ENCODE results near the gene ATF2.
"Not testable (repeated sequence)": the region's sequence is repeated elsewhere in the genome, so short reads cannot be mapped to it uniquely, and the experiment has no call there.

ATF2 gene

GRCh38 chr2:175164235-175164634 is 3.8 kb downstream of the ATF2 start:
- no peak for DNase-seq

- no peak for DNase-seq
These were observed 9.1 kb downstream of the ATF2 start for GRCh38 chr2:175158894-175159293.

- DNase-seq, result no peak
These were observed 11.5 kb downstream of the ATF2 start for GRCh38 chr2:175156534-175156933.

GRCh38 chr2:175154661-175155082 is 13.3 kb downstream of the ATF2 start:
- no peak for DNase-seq

GRCh38 chr2:175152242-175152641 is 15.8 kb downstream of the ATF2 start:
- no peak for DNase-seq

DNA sequence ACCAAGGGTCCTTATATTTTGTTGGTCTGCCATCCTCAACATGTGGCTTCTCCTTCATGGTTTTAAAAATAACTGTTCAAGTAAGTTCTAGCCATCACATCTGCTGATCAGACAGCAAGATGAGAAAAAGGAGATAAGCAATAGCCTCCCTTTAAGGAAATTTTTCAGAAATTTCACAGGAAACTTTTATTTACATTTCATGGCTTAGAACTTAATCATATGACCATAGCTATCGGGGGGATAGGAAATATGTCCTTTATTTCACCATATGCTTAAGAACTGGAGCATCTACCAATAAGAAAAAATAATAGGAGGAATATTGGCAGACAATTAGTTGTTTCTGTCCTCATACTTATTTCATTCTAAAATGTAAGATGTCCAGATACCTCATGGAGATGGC is 16.2 kb downstream of the ATF2 start:
- no peak for DNase-seq

GRCh38 chr2:175147186-175147585 is 20.8 kb downstream of the ATF2 start:
- DNase-seq, result no peak

DNA sequence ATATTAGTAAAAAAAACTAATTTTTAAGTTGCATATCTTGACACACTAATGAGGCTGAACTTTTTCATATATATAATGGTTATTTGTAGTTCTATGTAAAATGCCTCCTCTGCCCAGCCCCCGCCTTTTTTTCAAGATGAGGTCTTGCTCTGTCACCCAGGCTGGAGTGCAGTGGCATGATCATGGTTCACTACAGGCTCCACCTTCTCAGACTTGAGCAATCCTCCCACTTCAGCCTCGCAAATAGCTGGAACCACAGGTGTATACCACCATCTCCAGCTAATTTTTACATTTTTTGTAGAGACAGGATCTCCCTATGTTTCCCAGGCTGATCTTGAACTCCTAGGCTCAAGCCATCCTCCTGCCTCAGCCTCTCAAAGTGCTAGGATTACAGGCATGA is 24.3 kb downstream of the ATF2 start:
- no peak for DNase-seq

DNA sequence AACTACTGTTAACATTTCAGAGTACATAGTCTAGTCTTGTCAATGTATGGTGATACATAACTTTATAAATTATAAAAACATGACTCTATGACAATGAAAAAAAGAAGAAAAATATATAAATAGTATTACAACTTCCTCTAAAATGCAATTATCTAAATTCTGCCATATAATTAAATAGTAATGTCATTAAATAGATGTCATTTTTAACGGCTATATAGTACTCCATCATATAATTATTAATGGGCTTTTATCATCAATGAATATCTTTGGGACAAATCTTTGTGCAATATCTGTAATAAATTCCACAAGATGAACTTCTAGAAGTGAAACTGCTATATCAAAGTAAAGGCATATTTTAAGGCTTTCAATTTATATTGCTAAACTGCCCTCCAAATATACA is 24.8 kb downstream of the ATF2 start:
- no peak for DNase-seq

DNA sequence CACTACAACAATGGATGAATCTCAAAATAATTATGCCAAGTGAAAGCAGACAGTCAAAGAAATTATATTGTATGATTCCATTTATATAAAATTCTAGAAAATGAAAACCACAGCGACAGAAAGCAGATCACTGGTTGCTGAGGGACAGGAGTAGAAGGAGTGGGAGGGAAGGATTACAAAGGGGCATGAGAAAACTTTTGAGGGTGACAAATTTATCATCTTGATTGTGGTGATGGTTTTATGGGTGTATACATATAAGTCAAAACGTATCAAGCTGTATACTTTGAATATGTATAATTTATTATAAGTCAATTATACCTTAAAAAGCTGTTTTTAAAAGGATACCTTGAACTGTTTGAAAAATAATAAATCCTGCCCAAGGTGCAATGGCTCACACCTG is 27.7 kb downstream of the ATF2 start:
- DNase-seq, result no peak

GRCh38 chr2:175137793-175138192 is 30.2 kb downstream of the ATF2 start:
- no peak for DNase-seq

- no peak for DNase-seq
These were observed 31.4 kb downstream of the ATF2 start for GRCh38 chr2:175136334-175137215.

- DNase-seq, result no peak
These were observed 32.1 kb downstream of the ATF2 start for GRCh38 chr2:175135862-175136261.

DNA sequence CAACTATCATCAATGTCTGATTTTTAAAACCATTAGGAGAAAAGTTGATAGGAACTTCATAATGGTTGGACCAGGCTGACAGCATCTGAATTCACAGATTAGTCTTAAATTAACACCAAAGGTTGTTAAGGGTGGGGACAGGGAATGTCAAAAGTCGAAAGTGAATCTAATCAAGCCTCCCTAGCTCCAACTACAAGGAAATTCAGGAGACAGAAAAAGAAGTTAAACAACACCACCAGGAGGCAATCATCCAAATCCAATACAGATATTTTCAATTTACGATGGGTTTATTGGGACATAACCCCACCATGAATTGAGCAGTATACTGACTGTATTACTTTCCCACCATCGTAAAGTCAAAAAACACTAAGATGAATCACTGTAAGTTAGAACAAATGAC is 32.8 kb downstream of the ATF2 start:
- no peak for DNase-seq

DNA sequence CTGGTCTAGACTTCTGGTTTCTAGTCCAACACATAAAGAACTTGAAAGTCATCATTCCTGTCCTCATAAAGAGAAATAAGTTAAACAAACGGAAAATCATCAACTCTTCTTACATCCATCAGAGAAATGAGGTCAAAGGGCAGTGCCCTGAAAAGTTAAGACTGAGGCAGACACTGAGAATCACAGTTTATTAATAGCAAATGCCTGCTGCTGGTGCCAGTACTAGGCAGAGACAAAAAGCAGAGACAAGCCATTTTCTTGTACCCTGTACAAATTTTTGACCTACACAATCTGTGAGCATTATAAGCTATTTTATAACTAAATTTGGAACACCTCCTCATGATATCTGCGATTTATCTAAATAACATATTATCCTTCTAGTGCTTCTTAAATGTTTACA is 36.8 kb downstream of the ATF2 start:
- DNase-seq, result no peak

GRCh38 chr2:175126661-175127060 is 41.3 kb downstream of the ATF2 start:
- DNase-seq, result no peak

GRCh38 chr2:175123254-175123653 is 44.7 kb downstream of the ATF2 start:
- no peak for DNase-seq

GRCh38 chr2:175111200-175111657 is 56.8 kb downstream of the ATF2 start:
- DNase-seq, result no peak

GRCh38 chr2:175108091-175108490 is 59.9 kb downstream of the ATF2 start:
- not testable (repeated sequence) for DNase-seq

DNA sequence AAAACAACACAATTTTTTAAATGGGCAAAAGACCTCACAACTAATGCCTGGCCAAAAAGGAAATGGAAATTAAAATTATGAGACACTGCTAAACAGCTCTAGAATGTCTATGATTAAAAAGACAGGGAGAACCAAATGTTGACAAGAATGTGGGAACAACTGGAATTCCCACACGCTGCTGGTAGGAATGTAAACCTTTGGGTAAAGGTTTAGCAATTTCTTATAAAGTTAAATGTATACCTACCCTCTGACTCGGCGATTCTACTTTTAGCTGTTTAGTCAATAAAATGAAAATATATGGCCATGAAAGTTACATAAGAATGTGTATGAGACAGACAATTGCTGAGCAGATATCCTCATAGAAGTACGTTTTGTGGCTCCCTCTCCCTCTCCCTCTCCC is 60.9 kb downstream of the ATF2 start:
- no peak for DNase-seq

GRCh38 chr2:175103191-175103590 is 64.8 kb downstream of the ATF2 start:
- DNase-seq, result no peak

DNA sequence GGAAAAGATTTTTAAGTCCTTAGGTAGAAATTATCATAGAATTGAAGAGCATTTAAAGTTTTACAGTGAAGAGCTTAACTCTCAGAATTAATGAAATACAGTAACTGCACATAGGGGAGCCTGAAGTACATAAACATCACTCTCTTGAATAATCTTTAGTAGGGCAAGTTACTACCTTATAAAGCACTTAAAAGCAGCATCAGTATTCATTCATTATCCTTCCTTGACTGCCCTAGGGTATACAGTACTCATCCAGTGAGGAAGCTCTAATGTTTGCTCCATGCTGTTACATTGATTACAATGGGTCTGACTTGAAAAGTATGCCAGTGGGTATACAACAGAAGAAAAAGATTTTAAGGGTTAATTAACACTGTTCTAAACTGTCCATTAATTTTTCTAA is 66.5 kb downstream of the ATF2 start:
- no peak for DNase-seq

DNA sequence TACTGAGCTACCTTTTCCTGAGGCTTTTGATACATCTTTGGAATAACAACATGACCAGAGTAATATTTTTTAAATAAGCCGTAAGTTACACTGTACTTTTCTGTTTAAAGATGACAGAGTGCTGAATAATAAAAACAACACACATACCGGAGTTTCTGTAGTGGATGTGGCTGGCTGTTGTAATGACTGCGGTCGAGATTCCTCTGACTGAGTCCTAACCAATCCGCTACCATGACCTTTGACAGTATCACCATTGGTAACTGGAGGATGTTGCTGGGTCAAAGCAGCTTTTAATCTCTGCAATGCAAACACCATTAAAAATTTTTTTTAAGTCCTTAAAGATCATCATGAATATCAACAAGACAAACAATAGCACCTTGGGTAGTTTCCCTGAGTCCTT is 70.7 kb downstream of the ATF2 start:
- no peak for DNase-seq

GRCh38 chr2:175084117-175084516 is 83.9 kb downstream of the ATF2 start:
- not testable (repeated sequence) for DNase-seq

DNA sequence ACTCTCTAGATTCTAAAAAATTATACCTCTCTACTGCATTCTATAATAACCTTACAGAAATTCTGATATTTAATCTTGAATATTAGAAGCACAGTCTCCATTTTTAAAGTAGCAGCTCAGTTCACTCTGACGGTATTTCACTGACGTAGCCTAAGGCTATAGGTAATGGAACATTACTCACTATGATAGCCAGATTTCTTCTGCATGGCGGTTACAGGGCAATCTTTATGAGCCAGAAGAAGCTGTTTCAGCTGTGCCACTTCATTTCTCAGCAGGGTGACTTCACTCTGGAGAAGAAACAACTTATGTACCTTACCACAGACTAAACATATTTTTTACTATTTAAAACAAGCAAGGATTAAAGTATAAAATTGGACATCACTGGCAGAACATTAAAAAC is 87.5 kb downstream of the ATF2 start:
- DNase-seq, result no peak

All from DMS153 (cell line).